IMR-90 (cell line): ENCODE data around the gene DYNC2H1. TPM values are rescaled to one million over a fixed set of nuclear protein-coding genes. Genes with fewer than 3 reads are reported as not detected.

Experiments used
- ATAC-seq: fragments of 200-7000 bp; cut with Tn5 transposase; 2 replicates; pipeline ENCODE4 v1.9.1; 2020; ENCODE audit warnings: low read depth, mild to moderate bottlenecking, moderate library complexity
- BruUV-seq: library from RNA; stranded (reverse); fragments of 400-500 nt; replicated peaks from 2 replicates; lab custom pipeline; 2021; lab: Mats Ljungman, UMichigan
- CTCF ChIA-PET: fragments of 300-600 bp; formaldehyde crosslinking; extraction: SDS; loops from one replicate; lab custom pipeline; 2021; ENCODE audit warnings: antibody characterized with exemption; lab: Yijun Ruan, JAX
- POLR2A ChIA-PET: fragments of 300-600 bp; sonication (Branson Sonifier 250); formaldehyde crosslinking; loops from one replicate; lab custom pipeline; 2022; ENCODE audit warnings: antibody characterized with exemption; ENCODE audit not compliant: unreplicated experiment; lab: Charles Lee
- DNase-seq: peaks from one replicate; pipeline ENCODE4 v3.0.0; 2013
- H2AFZ ChIP-seq: replicated peaks from 2 replicates; pipeline ENCODE3; 2013; ENCODE audit warnings: low read length, mild to moderate bottlenecking; ENCODE audit not compliant: poor library complexity
- H2AK5ac ChIP-seq: 2 replicates; pipeline ENCODE4 v1.6.1; 2013; ENCODE audit warnings: low read depth, low read length, inconsistent platforms
- H2AK9ac ChIP-seq: replicated peaks from 2 replicates; pipeline ENCODE3; 2013; ENCODE audit warnings: mild to moderate bottlenecking, low read depth, low read length, moderate library complexity; ENCODE audit not compliant: poor library complexity
- H2BK120ac ChIP-seq: 2 replicates; pipeline ENCODE4 v1.6.1; 2013; ENCODE audit warnings: low read depth, low read length, inconsistent platforms
- H2BK15ac ChIP-seq: 3 replicates; pipeline ENCODE4 v1.6.1; 2013; ENCODE audit warnings: low read depth, low read length, inconsistent platforms
- H2BK20ac ChIP-seq: 2 replicates; pipeline ENCODE4 v1.6.1; 2013; ENCODE audit warnings: low read depth, mild to moderate bottlenecking, inconsistent platforms, low read length, moderate library complexity
- H2BK5ac ChIP-seq: 2 replicates; pipeline ENCODE4 v1.6.1; 2013; ENCODE audit warnings: mild to moderate bottlenecking, low read depth, low read length, inconsistent platforms; ENCODE audit not compliant: poor library complexity, severe bottlenecking
- H3K14ac ChIP-seq: replicated peaks from 2 replicates; pipeline ENCODE4 v1.6.1; 2013; ENCODE audit warnings: low read depth, low read length, inconsistent platforms
- H3K18ac ChIP-seq: 2 replicates; pipeline ENCODE4 v1.6.1; 2013; ENCODE audit warnings: low read depth, low read length, control low read depth
- H3K23ac ChIP-seq: 2 replicates; pipeline ENCODE4 v1.6.1; 2013; ENCODE audit warnings: low read depth, low read length, inconsistent platforms
- H3K27ac ChIP-seq: 2 replicates; pipeline ENCODE4 v1.5.1; 2013; ENCODE audit warnings: mild to moderate bottlenecking, control low read depth, low read length; ENCODE audit not compliant: insufficient read depth
- H3K27me3 ChIP-seq: 2 replicates; pipeline ENCODE4 v1.6.1; 2013; ENCODE audit warnings: low read length; ENCODE audit not compliant: control insufficient read depth, insufficient read depth
- H3K36me3 ChIP-seq: 2 replicates; pipeline ENCODE4 v1.6.1; 2013; ENCODE audit warnings: low read length, mixed read lengths; ENCODE audit not compliant: control insufficient read depth, insufficient read depth
- H3K4ac ChIP-seq: 2 replicates; pipeline ENCODE4 v1.6.1; 2013; ENCODE audit warnings: low read depth, low read length, inconsistent platforms
- H3K4me1 ChIP-seq: 2 replicates; pipeline ENCODE4 v1.6.1; 2013; ENCODE audit warnings: low read length, mixed read lengths; ENCODE audit not compliant: control insufficient read depth, insufficient read depth
- H3K4me2 ChIP-seq: 2 replicates; pipeline ENCODE4 v1.6.1; 2013; ENCODE audit warnings: low read depth, mild to moderate bottlenecking, control low read depth, low read length, moderate library complexity
- H3K4me3 ChIP-seq: 2 replicates; pipeline ENCODE4 v1.5.1; 2013; ENCODE audit warnings: low read depth, mild to moderate bottlenecking, control low read depth, low read length, moderate library complexity; ENCODE audit not compliant: insufficient read depth
- H3K56ac ChIP-seq: 2 replicates; pipeline ENCODE4 v1.6.1; 2013; ENCODE audit warnings: low read length, inconsistent platforms; ENCODE audit not compliant: insufficient read depth; ENCODE audit errors: extremely low read depth
- H3K79me1 ChIP-seq, 2 experiments: 2 replicates each; pipeline ENCODE4 v1.6.1; 2013; ENCODE audit warnings: low read length in 2 of 2, inconsistent platforms in 1 of 2, low read depth in 1 of 2
- H3K9ac ChIP-seq: 2 replicates; pipeline ENCODE4 v1.6.1; 2013; ENCODE audit warnings: low read depth, low read length, control low read depth
- H3K9me1 ChIP-seq: 2 replicates; pipeline ENCODE4 v1.6.1; 2013; ENCODE audit warnings: low read length, inconsistent platforms; ENCODE audit not compliant: insufficient read depth
- H3K9me3 ChIP-seq: 2 replicates; pipeline ENCODE4 v1.6.1; 2013; ENCODE audit warnings: low read length; ENCODE audit not compliant: control insufficient read depth, insufficient read depth
- H4K20me1 ChIP-seq: 2 replicates; pipeline ENCODE4 v1.6.1; 2013; ENCODE audit warnings: low read length, inconsistent platforms; ENCODE audit not compliant: insufficient read depth
- H4K5ac ChIP-seq: 2 replicates; pipeline ENCODE4 v1.6.1; 2013; ENCODE audit warnings: mild to moderate bottlenecking, low read depth, low read length, control low read depth
- H4K8ac ChIP-seq, 2 experiments: 2 replicates each; pipeline ENCODE4 v1.6.1; 2013; ENCODE audit warnings: low read depth in 2 of 2, low read length in 2 of 2, control low read depth in 1 of 2, inconsistent platforms in 1 of 2
- H4K91ac ChIP-seq: 2 replicates; pipeline ENCODE4 v1.6.1; 2013; ENCODE audit warnings: low read depth, low read length, inconsistent platforms; ENCODE audit not compliant: insufficient read depth
- BHLHE40 ChIP-seq: fragments of 150-350 bp; IDR thresholded peaks from 2 replicates; pipeline ENCODE4 v1.6.1; 2016; ENCODE audit warnings: mild to moderate bottlenecking, low read depth, low read length
- CHD1 ChIP-seq: IDR thresholded peaks from 2 replicates; pipeline ENCODE4 v1.6.1; 2012; ENCODE audit warnings: low read depth, low read length, improper control_type of control experiment
- ELK1 ChIP-seq: fragments of 150-350 bp; IDR thresholded peaks from 2 replicates; pipeline ENCODE4 v1.6.1; 2016; ENCODE audit warnings: low read depth, mild to moderate bottlenecking, low read length, moderate library complexity, borderline replicate concordance
- FOS ChIP-seq: fragments of 150-350 bp; IDR thresholded peaks from 2 replicates; pipeline ENCODE4 v1.6.1; 2016; ENCODE audit warnings: low read depth, low read length
- RFX5 ChIP-seq: IDR thresholded peaks from 2 replicates; pipeline ENCODE4 v1.8.0; 2012; ENCODE audit warnings: low read depth, mild to moderate bottlenecking, low read length, moderate library complexity
- WGBS, 2 experiments: methylation state at CpG; one replicate each; pipeline versions ENCODE4 v1.1.5 to v1.1.7; 2013; ENCODE audit warnings: missing lambda C conversion rate in 2 of 2; ENCODE audit not compliant: insufficient read length in 1 of 2; ENCODE audit errors: extremely low coverage in 2 of 2; 5-methylcytosine and 5-hydroxymethylcytosine counted together
- dilution Hi-C: fragments of 300-500 bp; cut with HindIII; formaldehyde crosslinking; loops from one replicate; pipeline ENCODE4 v1.14.3; 2018; ENCODE audit warnings: low sequenced_read_pairs; ENCODE audit not compliant: unreplicated experiment
- in situ Hi-C: fragments of 300-500 bp; cut with MboI; formaldehyde crosslinking; loops from 3 replicates; pipeline ENCODE4 v1.14.3; 2019; ENCODE audit warnings: low sequenced_read_pairs, inconsistent platforms, mixed read lengths
- intact Hi-C: fragments of 100-400 bp; cut with micrococcal nuclease; formaldehyde crosslinking; loops from 2 replicates; pipeline ENCODE4 v1.10.0; 2022
- polyA plus RNA-seq, 3 experiments: library from polyadenylated mRNA; depleted of rRNA; stranded (reverse); fragments of >200 nt; gene quantifications; 2 replicates each; pipeline ENCODE4 v1.2.3, GENCODE V29; 2012; ENCODE audit warnings: low replicate concordance in 1 of 3
- total RNA-seq: library from RNA; depleted of rRNA; stranded (reverse); fragments of >200 nt; gene quantifications from 2 replicates; pipeline ENCODE4 v1.2.3, GENCODE V29; 2012

The DYNC2H1 gene
- total and polyA plus RNA-seq, 2 of the 4 experiments (the other 2 are of a cell fraction) = 5.7 to 21.0 TPM

DNA sequence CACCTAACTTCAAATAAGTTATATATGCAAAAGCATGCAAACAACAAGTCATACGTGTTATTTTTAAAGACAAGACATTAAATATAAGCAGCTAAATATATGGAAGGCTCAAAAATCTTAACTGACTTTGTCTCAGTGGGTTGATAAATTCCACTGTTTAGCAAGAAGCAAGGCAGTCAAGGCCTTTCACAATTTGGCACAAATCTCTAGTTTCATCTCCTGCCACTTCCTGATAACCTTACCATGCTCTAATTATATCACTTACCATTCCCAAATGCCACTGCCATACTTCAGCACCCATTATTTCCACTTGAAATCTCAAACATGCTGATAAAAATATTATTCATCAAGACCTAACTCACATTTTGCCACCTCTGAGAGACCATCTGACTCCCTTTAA, 42.1 kb upstream of the DYNC2H1 start:
- BruUV-seq = no TSS peak
- peaks cover 17 to 20% of the 10 kb centered on the region in 2 experiments for H3K79me1 ChIP-seq
- H4K91ac ChIP-seq = no peak overlapping the region
- H2AK5ac ChIP-seq = no peak overlapping the region
- peaks cover 5% of the 10 kb centered on the region; the same call in 1 of the 2 replicates for H4K20me1 ChIP-seq
- H3K4me1 ChIP-seq = no peaks in the 10 kb centered on the region
- H2AFZ ChIP-seq = no peak overlapping the region
- no peak overlapping the region for H4K5ac ChIP-seq
- H3K18ac ChIP-seq = no peak overlapping the region
- H4K8ac ChIP-seq = no peak overlapping the region
- no peak for TF ChIP-seq BHLHE40
- TF ChIP-seq FOS = no peak
- TF ChIP-seq CHD1 = no peak
- no peak for TF ChIP-seq RFX5
- TF ChIP-seq ELK1 = no peak
- no peak overlapping the region; the same call in 1 of the 2 replicates for H3K23ac ChIP-seq
- peaks cover 3% of the 10 kb centered on the region; the same call in 1 of the 2 replicates for H3K36me3 ChIP-seq
- H2BK20ac ChIP-seq = no peak overlapping the region
- H2BK5ac ChIP-seq = no peak overlapping the region
- H3K14ac ChIP-seq = no peak overlapping the region
- in situ Hi-C loops (no loop called here), dilution Hi-C loops (no loop called here), intact Hi-C loops (no loop called here)
- no peak overlapping the region for H2BK15ac ChIP-seq
- no peak overlapping the region for H3K9ac ChIP-seq
- no peak overlapping the region for H3K4ac ChIP-seq
- ChIA-PET POLR2A (no interaction called here), CTCF (interaction anchor here (0.6 to 0.9 kb wide), 2 partner anchors 12 to 31 kb away, joined by 3 read pairs; no protein-coding TSS in a partner anchor)
- no peak overlapping the region for H2AK9ac ChIP-seq
- no peak for ATAC-seq
- no peak overlapping the region for H3K27ac ChIP-seq
- H3K4me2 ChIP-seq = no peak overlapping the region
- H3K9me1 ChIP-seq = 0 out of 2 replicates have a peak, but pooled peaks cover 3% of the 10 kb centered on the region
- H3K4me3 ChIP-seq = no peak overlapping the region
- WGBS, 2 experiments = no CpG with 5 or more reads among the region's 1 CpG
- H3K56ac ChIP-seq = no peak overlapping the region
- no peak overlapping the region for H2BK120ac ChIP-seq
- no peaks in the 10 kb centered on the region for H3K9me3 ChIP-seq
- no peaks in the 10 kb centered on the region for H3K27me3 ChIP-seq
- no peak for DNase-seq
